Cardiac muscle cell (in vitro differentiated cells and primary cell): ENCODE measurements around the gene RAMP3. TPM values are rescaled to one million over a fixed set of nuclear protein-coding genes. Genes with fewer than 3 reads are reported as not detected.
"Not testable (repeated sequence)": the region's sequence is repeated elsewhere in the genome, so short reads cannot be mapped to it uniquely, and the experiment has no call there.

Source experiments
- DNase-seq, 2 donors: peaks; one replicate each; pipeline versions ENCODE4 v3.0.0 to v3.0.0-alpha.2; 2010 to 2017; ENCODE audit warnings: low read depth in 1 of 2, low spot score in 1 of 2
- H3K27ac ChIP-seq: fragments of 200-600 bp; sonication (generic); 2 replicates; pipeline ENCODE4 v1.5.1; 2016
- H3K27me3 ChIP-seq: fragments of 200-600 bp; sonication (generic); 2 replicates; pipeline ENCODE4 v1.6.0; 2016; ENCODE audit warnings: control low read depth
- H3K36me3 ChIP-seq: fragments of 200-600 bp; sonication (generic); 2 replicates; pipeline ENCODE4 v1.5.1; 2016; ENCODE audit warnings: control low read depth
- H3K4me1 ChIP-seq: fragments of 200-600 bp; sonication (generic); 2 replicates; pipeline ENCODE4 v1.8.1; 2017; ENCODE audit warnings: low read depth, mild to moderate bottlenecking, mixed run types
- H3K4me3 ChIP-seq: fragments of 200-600 bp; sonication (generic); 2 replicates; pipeline ENCODE4 v1.5.1; 2016; ENCODE audit warnings: mild to moderate bottlenecking
- H3K9me3 ChIP-seq: fragments of 200-600 bp; sonication (generic); 2 replicates; pipeline ENCODE4 v1.5.1; 2017; ENCODE audit warnings: low read depth, mild to moderate bottlenecking, control low read depth
- CTCF ChIP-seq: IDR thresholded peaks from 2 replicates; pipeline ENCODE4 v1.5.1; 2012; ENCODE audit warnings: low read depth, mild to moderate bottlenecking, low read length
- polyA plus RNA-seq: library from polyadenylated mRNA; unstranded; fragments of >200 nt; fragmentation: Nextera tagmentation; extraction: Ambion mirVana; gene quantifications from 2 replicates; pipeline ENCODE4 v1.2.1, GENCODE V29; 2016
- total RNA-seq: library from RNA; depleted of rRNA; stranded (reverse); fragments of >200 nt; gene quantifications from 2 replicates; pipeline ENCODE4 v1.2.3, GENCODE V29; 2016

RAMP3 gene
- total and polyA plus RNA-seq, 2 experiments from 2014 or later: not detected

DNA sequence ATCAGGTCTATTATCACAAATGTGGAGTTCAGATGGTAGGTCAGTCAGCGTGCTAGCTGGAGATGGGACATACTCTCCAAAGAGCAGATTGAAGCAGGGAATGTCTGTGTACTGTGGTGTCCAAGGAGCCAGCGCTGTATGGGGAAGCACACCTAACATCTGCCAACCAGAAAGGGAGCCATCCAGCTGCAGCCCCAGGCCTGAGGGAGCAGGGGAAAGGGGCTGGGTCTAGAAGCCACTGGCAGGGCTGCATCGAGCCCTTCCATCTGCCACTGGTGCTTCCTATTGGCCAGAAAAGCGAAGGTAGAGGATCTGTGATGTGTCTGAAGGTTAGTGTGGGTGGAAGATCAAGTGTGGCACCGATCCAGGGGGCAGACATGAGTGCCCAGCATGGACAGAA is 8.0 kb upstream of the RAMP3 start:
- TF ChIP-seq CTCF: no peak
- DNase-seq: no peak
- Histone ChIP-seq H3K27ac (no peak overlapping the region), H3K9me3 (no peaks in the 10 kb centered on the region), H3K27me3 (no peaks in the 10 kb centered on the region), H3K4me1 (no peaks in the 10 kb centered on the region), H3K4me3 (no peak overlapping the region), H3K36me3 (no peaks in the 10 kb centered on the region)

- Histone ChIP-seq H3K4me1 (no peaks in the 10 kb centered on the region), H3K27me3 (no peaks in the 10 kb centered on the region), H3K4me3 (no peak overlapping the region), H3K9me3 (no peaks in the 10 kb centered on the region), H3K27ac (no peak overlapping the region), H3K36me3 (no peaks in the 10 kb centered on the region)
- TF ChIP-seq CTCF: no peak
- no peak for DNase-seq
Measured at GRCh38 chr7:45150199-45150598, 7.4 kb upstream of the RAMP3 start.

- no peak overlapping the region for H3K27ac ChIP-seq
- H3K36me3 ChIP-seq: no peaks in the 10 kb centered on the region
- DNase-seq: no peak
- H3K9me3 ChIP-seq: no peaks in the 10 kb centered on the region
- TF ChIP-seq CTCF: no peak
- no peaks in the 10 kb centered on the region for H3K4me1 ChIP-seq
- no peak overlapping the region for H3K4me3 ChIP-seq
- H3K27me3 ChIP-seq: peaks cover 8% of the 10 kb centered on the region
Measured at GRCh38 chr7:45151131-45151684, 6.4 kb upstream of the RAMP3 start.

- Histone ChIP-seq H3K4me1 (no peaks in the 10 kb centered on the region), H3K4me3 (no peak overlapping the region)
Measured at GRCh38 chr7:45151967-45152366, 5.6 kb upstream of the RAMP3 start.

DNA sequence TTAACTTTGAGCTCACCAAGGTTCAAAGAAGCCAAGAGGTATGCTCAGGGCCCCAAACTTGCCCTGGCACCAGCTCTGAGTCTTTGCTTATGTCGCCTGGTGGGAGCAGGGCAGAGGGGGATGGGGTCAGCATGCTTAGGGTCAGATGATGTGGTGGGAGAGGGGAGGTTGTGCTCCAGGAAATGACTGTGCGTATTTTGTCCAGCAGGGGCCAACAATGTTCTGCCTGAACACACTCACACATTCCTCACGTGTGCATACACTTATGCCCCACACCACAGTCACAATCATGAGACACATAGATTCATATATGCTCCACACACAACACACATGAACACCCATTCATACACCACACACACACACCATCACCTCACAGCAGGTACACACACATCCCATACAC is 4.4 kb upstream of the RAMP3 start:
- no peak for DNase-seq
- no peaks in the 10 kb centered on the region for H3K9me3 ChIP-seq
- H3K27ac ChIP-seq: no peak overlapping the region
- H3K4me3 ChIP-seq: no peak overlapping the region
- H3K4me1 ChIP-seq: no peaks in the 10 kb centered on the region
- H3K36me3 ChIP-seq: no peaks in the 10 kb centered on the region
- no peak for TF ChIP-seq CTCF
- peaks cover 28% of the 10 kb centered on the region for H3K27me3 ChIP-seq

More at GRCh38 chr7:45151967-45152366, 5.6 kb upstream of the RAMP3 start:
- no peaks in the 10 kb centered on the region for H3K9me3 ChIP-seq
- no peaks in the 10 kb centered on the region for H3K36me3 ChIP-seq
- peaks cover 15% of the 10 kb centered on the region for H3K27me3 ChIP-seq
- H3K27ac ChIP-seq: no peak overlapping the region
- TF ChIP-seq CTCF: no peak
- no peak for DNase-seq

DNA sequence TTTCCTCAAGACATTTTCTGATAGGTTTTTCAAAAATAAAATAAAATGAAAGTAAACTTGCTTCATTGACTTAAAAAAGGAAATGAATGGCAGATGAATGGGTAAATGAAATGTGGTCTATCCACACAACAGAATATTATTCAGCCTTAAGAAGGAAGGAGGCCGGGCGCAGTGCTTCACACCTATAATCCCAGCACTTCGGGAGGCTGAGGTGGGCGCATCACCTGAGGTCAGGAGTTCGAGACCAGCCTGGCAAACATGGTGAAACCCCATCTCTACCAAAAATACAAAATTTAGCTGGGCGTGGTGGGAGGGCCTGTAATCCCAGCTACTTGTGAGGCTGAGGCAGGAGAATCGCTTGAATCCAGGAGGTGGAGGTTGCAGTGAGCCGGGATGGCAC is 3.7 kb upstream of the RAMP3 start:
- not testable (repeated sequence) for H3K27ac ChIP-seq, H3K36me3 ChIP-seq, H3K4me1 ChIP-seq, H3K4me3 ChIP-seq, DNase-seq, H3K9me3 ChIP-seq
- H3K27me3 ChIP-seq: peaks cover 34% of the 10 kb centered on the region
